GM19324 (cell line): ENCODE results near the gene APOBEC3B.
A peak's percentile ranks its signal among the peaks of the same experiment; 100 is the strongest.
"Not testable (repeated sequence)": the region's sequence is repeated elsewhere in the genome, so short reads cannot be mapped to it uniquely, and the experiment has no call there.

Experiments
- ATAC-seq: cut with Tn5 transposase; IDR thresholded peaks from one replicate; pipeline ENCODE4 v1.9.1; 2021; ENCODE audit warnings: mild to moderate bottlenecking, moderate library complexity; ENCODE audit not compliant: unreplicated experiment, low FRiP score

The APOBEC3B gene

DNA sequence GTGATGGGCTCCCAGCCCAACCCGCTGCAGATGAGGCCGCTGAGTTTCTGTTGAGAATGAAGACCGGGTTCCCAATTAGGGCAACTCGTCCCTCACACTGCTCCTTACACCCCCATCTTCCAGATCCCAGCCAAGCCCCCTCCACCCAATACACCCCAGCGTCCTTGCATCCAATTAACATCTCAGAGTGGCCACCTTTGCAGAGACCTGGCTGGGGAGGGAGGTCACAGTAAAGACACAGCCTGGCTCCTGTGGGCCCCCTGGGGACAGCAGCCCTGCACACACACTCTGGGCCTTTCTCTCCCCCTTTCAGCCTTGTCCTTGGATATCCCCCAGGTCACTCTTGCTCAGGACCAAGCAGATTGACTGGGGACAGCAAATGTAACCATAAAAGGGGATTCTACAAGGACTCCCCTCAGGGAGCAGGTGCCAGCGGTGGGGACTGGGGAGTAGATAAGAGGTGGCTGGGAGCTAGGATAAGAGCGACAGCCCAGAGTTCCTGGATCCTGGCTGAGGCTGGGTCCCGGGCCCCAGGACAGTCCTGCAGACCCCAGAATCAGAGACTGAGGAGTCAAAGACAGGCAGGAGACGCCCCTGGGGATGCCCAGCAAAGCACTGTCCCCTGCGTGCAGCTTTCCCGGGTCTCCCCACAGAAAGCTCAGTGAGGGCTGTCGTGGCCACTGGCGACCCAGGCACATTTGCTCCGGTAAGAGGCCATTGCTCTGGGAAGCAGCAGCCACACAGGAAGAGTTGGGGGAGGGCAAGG, 16.4 kb upstream of the APOBEC3B start:
- no peak for ATAC-seq

GRCh38 chr22:38966380-38966702, 15.8 kb upstream of the APOBEC3B start:
- ATAC-seq = no peak

DNA sequence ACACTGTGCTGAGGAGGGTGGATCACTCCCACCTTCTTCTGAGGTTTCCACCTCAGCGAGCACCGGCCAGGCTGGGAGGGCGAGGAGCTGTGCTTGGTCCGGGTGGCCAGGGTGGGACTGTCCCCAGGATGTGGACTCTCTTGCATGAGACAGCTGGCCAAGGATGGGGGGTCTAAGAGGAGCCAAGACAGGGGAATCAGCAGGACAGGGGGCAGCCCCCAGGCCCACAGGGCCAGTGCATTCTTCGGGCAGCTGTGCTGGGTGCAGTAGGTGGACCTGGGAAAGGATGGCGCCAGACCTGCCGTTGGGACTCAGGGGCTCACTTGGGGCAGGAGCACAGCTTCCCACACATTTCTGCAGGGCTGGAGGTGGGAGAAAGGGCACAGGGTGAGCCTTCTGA, 15.2 kb upstream of the APOBEC3B start:
- no peak for ATAC-seq

GRCh38 chr22:38967451-38968450, 14.4 kb upstream of the APOBEC3B start:
- no peak for ATAC-seq

DNA sequence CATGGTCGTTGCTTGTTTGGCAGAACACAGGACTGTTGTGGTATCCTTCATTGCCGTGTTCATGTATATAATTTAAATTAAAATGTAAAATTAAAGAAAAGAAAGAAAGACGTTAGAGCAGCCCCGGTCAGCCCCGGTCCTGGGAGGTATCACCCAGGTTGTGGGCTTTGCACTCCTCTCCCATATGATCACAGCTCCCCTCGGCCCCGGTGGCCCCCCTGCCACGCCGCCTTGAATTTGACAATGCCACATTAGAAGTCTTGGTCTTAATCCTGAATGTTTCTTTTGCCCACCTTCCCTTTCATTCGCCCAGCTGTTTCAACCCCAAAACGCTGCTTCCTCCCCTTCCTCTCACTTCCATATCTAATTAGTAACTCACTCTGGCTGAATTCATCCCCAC, 13.3 kb upstream of the APOBEC3B start:
- ATAC-seq = no peak

GRCh38 chr22:38970551-38970950, 11.6 kb upstream of the APOBEC3B start:
- no peak for ATAC-seq

GRCh38 chr22:38971202-38971601, 10.9 kb upstream of the APOBEC3B start:
- no peak for ATAC-seq

DNA sequence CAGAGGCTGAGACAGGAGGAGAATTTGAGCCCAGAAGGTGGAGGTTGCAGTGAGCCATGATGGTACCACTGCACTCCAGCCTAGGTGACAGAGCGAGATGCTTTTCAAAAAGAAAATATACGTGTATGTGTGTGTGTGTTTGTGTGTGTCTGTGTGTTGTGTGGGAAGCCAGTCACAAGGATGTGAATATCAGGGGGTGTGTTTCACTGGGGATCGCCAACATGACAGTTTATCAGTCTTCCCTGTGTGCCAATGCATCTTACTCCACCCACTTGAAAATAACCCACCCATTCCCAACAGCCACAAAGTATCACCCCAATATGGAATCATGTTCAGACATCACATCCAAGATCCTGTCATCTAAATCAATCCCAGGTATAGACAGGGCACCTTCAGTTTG, 10.4 kb upstream of the APOBEC3B start:
- ATAC-seq = no peak

DNA sequence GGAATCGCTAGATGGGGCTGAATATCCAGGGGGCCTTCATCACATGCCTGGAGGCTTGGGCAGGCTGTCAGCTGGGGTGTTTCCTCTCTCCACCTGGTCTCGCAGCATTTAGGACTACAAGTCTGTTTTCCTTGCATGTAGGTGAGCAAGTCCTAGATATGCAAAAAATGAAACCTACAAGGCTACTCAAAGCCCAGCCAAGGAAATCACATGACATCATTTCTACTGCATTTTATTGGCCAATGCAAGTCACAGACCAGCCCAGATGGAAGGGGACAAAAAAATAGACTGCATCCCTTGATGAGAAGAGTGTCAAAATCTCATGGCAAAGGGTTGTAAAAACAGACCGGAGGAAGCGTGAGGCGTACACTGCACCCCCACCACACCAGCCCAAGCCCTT, 9.6 kb upstream of the APOBEC3B start:
- ATAC-seq = no peak

GRCh38 chr22:38973289-38974169, 8.6 kb upstream of the APOBEC3B start:
- ATAC-seq = no peak

GRCh38 chr22:38974170-38974825, 7.8 kb upstream of the APOBEC3B start:
- ATAC-seq = no peak

DNA sequence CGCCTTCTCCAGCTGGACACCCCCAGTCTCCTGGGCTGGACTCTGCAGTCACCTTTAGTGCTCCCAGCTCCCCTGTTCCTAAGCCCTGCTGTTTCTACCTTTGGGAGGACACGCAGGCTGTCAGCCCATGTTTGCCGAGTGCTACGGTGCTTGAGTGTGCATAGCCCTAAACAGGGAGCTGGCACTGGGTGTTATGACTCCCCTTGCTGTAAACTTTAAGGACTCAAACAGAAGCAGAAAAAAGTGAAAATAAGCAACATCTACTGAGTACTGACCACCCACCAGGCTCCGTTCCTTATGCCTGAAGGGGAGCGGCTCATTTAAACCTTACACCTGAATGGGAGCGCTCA, 7.3 kb upstream of the APOBEC3B start:
- no peak for ATAC-seq

DNA sequence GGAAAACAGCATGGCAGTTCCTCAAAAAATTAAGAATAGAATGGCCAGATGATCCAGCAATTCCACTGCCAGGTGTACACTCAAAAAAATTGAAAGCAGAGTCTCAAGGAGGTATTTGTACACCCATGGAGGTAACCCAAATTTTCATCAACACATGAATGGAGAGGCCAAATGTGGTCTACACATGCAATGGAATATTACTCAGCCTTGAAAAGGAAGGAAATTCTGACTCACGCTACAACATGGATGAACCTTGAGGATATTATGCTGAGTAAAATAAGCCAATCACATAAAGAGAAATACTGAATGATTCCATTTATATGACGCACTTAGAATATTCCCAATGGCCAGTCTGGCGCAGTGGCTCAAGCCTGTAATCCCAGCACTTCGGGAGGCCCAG, 4.9 kb upstream of the APOBEC3B start:
- not testable (repeated sequence) for ATAC-seq

DNA sequence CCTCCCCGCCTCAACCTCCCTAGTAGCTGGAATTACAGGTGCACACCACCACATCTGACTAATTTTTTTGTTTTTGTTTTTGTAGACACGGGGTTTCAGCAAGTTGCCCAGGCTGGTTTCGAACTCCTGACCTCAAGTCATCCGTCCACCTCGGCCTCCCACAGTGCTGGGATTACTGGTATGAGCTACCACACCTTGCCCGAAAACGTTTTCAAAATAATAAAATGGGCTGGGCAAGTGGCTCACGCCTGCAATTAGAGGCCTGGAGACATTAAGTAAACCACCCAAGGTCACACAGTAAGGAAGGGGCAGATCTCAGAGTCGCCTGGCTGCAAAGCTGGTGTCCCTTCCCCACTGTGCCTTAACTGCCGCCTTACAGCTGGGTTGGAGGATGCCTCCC, 1.6 kb upstream of the APOBEC3B start:
- ATAC-seq = not testable (repeated sequence)

GRCh38 chr22:38981005-38981991, 849 bp upstream of the APOBEC3B start:
- no peak for ATAC-seq

GRCh38 chr22:38984224-38984623, 2.1 kb downstream of the APOBEC3B start:
- no peak for ATAC-seq

GRCh38 chr22:38984784-38985757, 2.9 kb downstream of the APOBEC3B start:
- peak; percentile 69 for ATAC-seq

DNA sequence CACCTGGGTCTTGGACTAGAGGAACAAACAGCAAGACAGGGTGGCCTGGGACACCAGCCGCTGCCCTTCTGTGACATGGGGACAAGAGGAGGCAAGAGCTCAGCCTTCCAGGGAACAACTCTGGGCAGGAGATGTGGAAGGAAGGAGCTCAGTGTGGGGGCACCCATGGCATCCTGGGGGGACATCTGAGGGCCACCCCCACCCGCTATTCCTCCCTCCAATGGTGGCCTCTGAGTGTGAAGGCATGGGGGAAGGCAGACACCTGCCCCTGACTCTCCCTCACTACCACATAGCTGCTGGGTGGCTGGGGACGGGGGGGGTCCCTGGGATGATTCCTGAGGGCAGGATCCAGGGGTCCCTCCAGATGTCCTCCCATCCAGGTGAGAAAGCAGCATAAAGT, 4.5 kb downstream of the APOBEC3B start:
- ATAC-seq = no peak
